T47D (cell line): ENCODE results near the gene ITGB1BP1.

Source experiments
- DNase-seq, 2 experiments: peaks; one replicate each; pipeline versions ENCODE4 v3.0.0 to v3.0.0-alpha.2; 2011 to 2012; ENCODE audit warnings: low read depth in 1 of 2, low spot score in 1 of 2
- JUND ChIP-seq: IDR thresholded peaks from 2 replicates; pipeline ENCODE4 v1.6.1; 2012; ENCODE audit warnings: low read depth
- in situ Hi-C: cut with HindIII; loops from 2 replicates; pipeline ENCODE4 v1.10.0; 2016; ENCODE audit warnings: low sequenced_read_pairs, low pct_unique_long_range_greater_than_20kb

The ITGB1BP1 gene

DNA sequence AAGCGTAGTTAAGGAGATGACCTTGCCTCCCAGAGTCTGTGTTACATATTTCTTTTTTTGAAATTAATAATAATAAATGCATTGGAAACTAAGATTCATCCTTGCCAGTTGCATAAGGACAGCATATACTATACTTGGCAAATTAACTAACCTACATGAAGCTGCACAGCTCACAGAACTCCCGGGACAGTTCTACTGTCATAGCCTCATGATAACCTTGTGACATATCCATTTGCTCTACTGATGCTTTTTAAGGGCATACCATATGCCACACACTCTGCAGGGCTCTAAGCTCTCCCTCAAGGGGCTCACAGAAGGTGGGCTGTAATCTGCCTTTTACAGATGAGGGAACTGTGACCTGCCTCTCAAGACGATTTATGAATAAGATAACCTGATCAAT lies 3.8 kb downstream of the ITGB1BP1 start:
- DNase-seq, result no peak
- no peak for TF ChIP-seq JUND
- in situ Hi-C loops, result no loop called here

DNA sequence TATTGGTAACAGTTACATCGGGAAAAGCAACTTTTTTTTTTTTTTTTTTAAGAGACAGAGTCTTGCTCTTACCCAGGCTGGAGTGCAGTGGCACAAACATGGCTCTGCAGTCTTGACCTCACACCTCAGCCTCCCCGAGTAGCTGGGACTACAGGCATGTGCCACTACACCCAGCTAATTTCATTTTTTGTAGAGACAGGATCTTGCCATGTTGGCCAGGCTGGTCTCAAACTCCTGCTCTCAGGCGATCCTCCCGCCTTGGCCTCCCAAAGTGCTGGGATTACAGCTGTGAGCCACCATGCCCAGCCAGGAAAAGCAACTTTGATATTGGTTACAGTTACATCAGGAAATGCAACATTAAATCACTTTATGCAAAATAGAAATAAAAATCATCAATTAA lies 4.6 kb downstream of the ITGB1BP1 start:
- in situ Hi-C loops, result no loop called here
- TF ChIP-seq JUND, result no peak
- no peak for DNase-seq

DNA sequence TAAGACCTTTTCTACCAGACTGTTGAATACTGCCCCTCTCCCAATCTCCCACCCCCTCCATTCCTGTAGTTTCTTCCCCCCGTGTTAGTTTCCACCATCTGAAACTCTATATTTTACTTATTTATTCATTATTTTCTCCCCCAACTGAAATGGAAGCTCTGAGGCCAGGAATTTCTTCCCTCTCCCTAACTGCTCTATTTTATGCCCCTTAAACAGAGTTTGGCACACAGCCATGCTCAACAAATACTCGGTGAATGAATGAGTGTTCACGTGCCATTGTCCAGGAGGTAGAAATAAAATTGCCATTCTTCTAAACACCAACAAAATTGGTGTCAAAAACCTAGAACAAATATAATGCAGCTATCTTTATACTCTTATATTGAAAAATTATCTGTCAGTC lies 5.6 kb downstream of the ITGB1BP1 start:
- no peak for TF ChIP-seq JUND
- no peak for DNase-seq
- in situ Hi-C loops, result no loop called here

DNA sequence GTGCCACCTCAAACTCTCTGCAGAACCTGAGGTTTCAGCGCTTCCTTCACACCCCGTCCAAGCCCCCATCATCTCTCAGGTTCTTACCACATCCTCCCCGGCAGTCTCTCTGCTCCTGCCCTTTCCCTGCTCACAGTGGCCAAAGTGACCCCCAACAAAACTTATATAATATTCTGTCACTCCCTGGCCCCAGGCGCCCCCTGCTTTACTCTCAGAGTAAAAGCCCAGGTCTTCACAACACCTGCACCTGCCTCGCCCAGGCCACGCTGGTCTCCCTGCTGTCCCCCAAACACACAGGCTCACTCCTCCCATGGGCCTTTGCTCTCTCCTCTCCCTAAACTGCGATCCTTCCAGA lies 6.4 kb downstream of the ITGB1BP1 start:
- no peak for TF ChIP-seq JUND
- DNase-seq, result no peak
- in situ Hi-C loops, result no loop called here

DNA sequence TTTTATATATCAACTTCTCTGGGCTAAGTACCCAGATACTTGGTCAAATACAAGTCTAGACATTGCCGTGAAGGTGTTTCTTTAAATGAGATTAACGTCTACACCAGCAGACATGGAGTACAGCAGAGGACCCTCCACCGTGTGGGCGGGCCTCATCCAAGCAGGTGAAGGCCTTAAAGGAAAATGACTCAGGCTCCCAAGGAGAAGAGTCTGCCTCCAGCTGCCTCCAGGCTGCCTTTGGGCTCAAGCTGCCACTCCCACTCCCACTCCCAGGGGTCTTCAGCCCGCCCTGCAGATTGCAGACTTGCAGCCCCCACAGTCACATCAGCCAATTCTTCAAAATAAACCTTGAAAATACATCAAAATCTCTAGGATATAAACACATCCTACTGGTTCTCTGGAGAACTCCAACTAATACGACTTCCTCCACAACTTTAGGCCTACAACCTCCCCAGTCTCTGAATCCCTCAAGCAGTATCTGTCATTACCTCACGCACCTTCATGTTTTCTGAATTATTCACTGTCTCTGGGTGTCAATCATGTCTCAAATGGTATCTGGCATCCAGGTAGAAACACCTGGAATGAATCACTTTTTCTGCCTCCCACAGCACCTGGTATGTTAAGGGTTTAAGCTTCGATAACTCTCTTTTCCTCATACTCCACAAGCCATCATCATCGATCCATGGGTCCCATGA lies 6.9 kb downstream of the ITGB1BP1 start:
- TF ChIP-seq JUND, result no peak
- in situ Hi-C loops, result no loop called here
- no peak for DNase-seq

DNA sequence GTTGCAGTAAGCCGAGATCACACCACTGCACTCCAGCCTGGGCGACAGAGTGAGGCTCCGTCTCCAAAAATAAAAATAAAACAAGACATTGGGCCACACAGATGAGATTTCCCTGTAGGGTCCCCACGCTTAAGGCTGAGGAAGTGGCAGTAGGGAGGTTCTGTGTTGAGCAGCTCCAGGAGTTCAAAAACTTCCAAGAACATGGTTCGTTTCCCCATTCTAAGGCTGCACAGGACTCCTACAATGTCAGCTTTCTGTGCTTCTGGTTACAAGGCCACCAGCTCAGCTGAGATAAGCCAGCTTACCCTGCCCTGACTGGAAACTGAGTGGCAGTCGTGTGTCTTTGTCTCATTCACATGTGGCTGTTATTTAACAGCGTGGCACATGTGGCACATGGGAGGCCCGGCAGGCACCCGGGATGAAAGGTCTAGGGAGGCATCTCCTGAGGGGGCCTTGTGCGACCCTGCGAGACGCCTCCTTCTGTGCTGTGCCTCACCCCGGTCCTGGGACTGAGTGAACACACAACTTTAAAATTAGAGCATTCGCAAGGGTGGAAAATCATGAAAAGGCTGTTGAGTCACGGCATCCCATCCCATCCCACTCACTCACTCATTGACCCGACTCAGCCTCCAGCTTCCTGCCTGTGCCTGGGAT lies 7.7 kb downstream of the ITGB1BP1 start:
- no peak for TF ChIP-seq JUND
- no peak for DNase-seq
- in situ Hi-C loops, result no loop called here

DNA sequence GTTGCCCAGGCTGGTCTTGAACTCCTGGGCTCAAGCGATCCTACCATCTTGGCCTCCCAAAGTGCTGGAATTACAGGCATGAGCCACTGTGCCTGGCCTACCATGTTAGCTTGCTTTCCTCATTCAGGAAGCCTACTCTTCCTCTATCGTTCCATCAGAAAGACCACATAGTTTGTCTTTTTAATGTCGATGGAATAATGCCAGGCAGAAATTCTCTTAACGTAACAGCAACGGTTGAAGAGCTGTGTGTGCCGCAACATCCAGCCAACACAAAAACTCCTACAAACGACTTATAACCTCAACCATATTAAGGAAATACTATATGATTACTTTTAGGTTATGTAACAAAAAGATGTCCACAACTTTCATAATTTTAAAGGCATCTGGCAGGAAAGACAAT lies 10.5 kb downstream of the ITGB1BP1 start:
- no peak for DNase-seq
- in situ Hi-C loops, result no loop called here
- no peak for TF ChIP-seq JUND

DNA sequence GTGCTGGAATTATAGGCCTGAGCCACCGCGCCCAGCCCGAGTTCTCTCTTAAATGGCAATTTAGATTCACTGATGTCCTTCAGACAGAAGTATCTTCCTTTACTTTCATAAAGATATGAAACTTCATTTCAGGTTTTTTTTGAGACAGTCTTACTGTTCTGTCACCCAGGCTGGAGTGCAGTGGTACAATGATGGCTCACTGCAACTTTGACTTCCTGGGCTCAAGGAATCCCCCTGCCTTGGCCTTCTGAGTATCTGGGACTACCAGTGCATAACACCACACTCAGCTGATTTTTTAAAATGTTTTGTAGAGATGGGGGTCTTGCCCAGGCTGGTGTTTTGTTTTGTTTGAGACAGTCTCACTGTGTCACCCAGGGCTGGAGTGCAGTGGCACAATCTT lies 13.2 kb downstream of the ITGB1BP1 start:
- DNase-seq, result no peak
- no peak for TF ChIP-seq JUND
- in situ Hi-C loops, result no loop called here

DNA sequence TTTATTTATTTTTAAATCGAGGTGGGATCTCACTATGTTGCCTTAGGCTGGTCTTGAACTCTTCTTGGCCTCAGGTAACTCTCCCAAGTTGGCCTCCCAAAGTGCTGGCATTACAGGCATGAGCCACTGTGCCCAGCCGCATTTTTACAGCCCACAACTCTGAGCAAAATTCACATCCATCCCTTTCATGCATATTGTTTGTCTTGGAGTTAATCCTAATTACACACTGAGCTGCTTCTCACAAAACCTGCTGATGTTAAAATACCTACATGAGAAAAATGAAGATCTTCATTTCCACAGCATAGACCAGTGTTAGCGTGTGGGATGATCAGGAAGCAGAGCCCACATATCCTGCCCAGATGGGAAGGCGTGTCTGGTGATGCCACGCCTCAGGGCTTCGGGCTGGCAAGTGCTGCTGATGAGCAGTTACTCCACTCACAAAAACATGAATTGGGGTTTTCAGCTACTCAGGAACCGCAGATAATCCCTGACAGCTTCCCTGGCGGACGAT lies 14.6 kb downstream of the ITGB1BP1 start:
- DNase-seq, result peak; percentile 19 to 78
- in situ Hi-C loops, result no loop called here
- TF ChIP-seq JUND, result no peak

DNA sequence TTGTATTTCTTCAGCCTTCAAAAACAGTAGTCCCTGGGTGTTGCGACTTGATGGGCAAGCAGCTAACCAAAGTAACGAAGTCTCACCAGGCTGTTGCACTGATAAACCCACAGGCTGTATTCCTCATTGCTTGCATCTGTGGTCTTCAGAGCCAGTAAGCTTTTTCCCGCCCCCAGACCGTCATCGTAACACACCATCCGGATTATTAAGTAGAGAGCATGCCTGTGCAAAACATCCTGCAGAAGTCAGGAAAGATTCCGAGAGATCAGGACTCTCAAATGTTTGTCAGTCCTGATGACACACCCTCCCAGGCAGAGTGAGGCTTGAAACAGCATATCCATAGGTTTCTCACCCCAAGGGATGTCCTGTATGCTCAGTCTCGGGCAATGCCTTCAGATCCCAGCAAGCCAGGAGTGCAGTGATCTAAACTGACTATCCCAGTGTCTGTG lies 15.9 kb downstream of the ITGB1BP1 start:
- no peak for DNase-seq
- in situ Hi-C loops, result no loop called here
- no peak for TF ChIP-seq JUND

DNA sequence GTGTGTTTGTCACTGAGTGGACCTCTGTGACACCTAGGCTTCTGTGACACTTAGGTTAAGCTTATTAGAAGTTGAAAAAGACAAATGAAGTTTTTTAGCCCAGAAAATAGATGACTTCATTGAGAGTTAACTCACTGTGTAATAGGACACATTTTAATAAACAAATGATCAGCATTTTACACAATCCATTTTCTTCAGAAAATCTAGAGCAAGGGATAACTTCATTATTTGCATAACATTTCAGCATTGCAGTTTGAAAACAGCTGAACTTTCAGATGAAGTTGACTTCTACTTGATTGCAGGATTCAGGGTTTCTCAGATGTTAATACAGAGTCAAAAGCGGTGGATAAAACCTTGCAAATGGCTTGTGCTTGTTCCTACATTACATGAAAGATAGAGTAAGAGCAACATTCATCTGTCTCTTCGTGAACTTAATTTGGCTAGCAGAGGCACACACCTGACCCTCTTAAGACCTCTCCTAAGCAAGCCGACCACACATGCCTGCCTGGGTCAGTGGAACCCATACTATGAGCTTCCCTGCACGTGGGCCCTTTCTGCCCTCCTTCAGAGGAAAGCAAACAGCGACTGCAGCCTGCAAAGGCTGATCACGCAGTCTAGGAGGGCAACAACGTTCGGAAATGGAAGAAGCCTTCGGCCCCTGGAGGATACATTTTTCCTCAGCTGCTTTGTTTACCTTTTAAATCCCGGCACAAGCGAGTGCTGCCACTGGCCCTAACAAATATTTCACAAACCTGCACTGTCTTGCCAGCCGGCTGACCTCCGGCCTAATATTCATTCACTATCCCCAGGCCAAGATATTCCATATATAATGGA lies 16.6 kb downstream of the ITGB1BP1 start:
- DNase-seq, result no peak
- no peak for TF ChIP-seq JUND
- in situ Hi-C loops, result no loop called here

DNA sequence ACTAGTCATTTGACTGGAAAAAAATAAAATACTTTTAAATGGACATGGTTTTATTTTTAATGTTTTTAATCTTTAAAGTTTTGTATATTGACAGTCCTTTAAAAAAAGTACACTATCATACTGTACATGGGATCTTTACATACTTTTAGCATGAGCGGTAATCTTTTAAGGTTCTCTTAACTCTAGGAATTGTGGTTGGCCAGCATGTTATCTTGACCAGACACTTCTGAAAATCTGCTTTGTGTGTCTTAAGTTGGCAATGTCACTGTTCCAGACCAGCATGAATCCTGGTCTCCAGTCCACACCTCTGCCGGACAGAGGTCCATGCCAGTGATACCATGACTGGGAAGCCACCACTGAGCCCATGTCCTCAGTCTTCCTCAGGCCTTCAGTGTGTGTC lies 17.7 kb downstream of the ITGB1BP1 start:
- no peak for DNase-seq
- in situ Hi-C loops, result no loop called here
- no peak for TF ChIP-seq JUND

DNA sequence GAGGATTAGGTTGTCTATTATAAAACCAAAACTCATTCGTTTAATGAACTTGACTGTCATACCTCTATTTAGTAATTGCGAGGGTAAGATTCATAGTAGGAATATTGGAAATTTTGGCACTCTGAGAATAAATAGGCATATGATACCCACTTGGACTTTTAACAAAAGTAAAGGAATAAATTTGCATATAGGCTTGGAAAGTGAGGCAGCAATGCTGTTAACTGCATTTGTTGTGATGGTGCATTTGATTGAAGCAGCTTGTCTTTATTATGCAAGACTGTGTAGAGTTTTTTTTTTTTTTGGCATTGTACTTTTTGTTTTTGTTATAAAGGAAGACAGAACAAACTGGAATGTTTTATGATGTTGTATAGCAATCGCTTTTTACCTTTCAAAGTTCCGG lies 18.9 kb downstream of the ITGB1BP1 start:
- TF ChIP-seq JUND, result no peak
- in situ Hi-C loops, result no loop called here
- DNase-seq, result no peak
